Measurements from ENCODE around the gene VSIG8. TPM values are rescaled to one million over a fixed set of nuclear protein-coding genes. Genes with fewer than 3 reads are reported as not detected.

VSIG8 gene
- total and polyA plus RNA-seq, 2 donors (not counting 3 experiments of a cell fraction or from before 2014, with no cell fraction given), result not detected

DNA sequence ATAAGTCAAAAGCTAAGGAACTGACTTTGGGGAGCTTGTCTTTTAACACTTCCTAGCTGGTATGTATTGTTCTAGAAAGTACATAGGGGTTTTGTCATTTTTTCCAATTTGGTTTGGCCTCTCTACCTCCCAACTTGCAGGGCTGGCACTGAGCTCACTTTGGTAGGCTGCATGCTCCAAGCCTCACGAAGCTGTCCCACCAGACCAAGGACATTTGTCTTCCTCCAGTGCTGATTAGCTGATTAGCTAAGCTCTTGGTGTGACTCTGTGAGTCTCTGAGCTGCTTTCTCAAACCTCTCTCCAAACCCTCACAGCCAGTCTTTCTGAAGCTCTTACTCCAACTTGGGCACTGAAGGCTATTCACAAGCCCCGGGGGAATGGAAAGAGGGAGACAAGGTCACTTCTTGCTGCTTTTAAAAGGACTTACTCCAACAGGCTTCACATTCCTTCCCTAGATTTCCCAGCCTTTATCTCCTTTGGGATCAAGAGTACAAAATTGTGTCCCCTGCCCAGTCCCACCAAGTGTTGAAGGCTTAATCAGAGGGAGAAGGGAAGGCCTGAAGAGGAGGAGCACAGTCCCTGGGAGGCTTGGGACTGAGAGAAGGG, 38.4 kb upstream of the VSIG8 start:
- no peaks in the 10 kb centered on the region for H3K27me3 ChIP-seq (ENCODE audit: control insufficient read depth in 2 of 2, insufficient read depth in 2 of 2, low read length in 2 of 2)
- H3K9ac ChIP-seq (replicated peaks; ENCODE audit: extremely low read depth, insufficient read depth, low read length), result no peak overlapping the region
- dilution Hi-C loops (cut with MboI; ENCODE audit: extremely low pct_ligation_motif_present, low sequenced_read_pairs), result no loop called here
- no peaks in the 10 kb centered on the region for H3K79me2 ChIP-seq (ENCODE audit: control insufficient read depth, insufficient read depth, low read length)
- H3K9me3 ChIP-seq (replicated peaks; ENCODE audit: control insufficient read depth, insufficient read depth, low read length), result no peaks in the 10 kb centered on the region
- H4K20me1 ChIP-seq (replicated peaks; ENCODE audit: control insufficient read depth, extremely low read depth, insufficient read depth, low read length), result no peaks in the 10 kb centered on the region
- intact Hi-C loops (cut with micrococcal nuclease), result no loop called here
- no peak overlapping the region for H2AFZ ChIP-seq (ENCODE audit: low read depth, low read length)
- no peaks in the 10 kb centered on the region for H3K9me1 ChIP-seq (replicated peaks; ENCODE audit: control insufficient read depth, extremely low read depth, insufficient read depth, low read length)
- H3K36me3 ChIP-seq (ENCODE audit: control insufficient read depth in 2 of 2, extremely low read depth in 1 of 2, insufficient read depth in 2 of 2, low read length in 2 of 2), result no peaks in the 10 kb centered on the region
- ChIA-PET POLR2A (no interaction called here), CTCF (interaction anchor here (1.0 to 1.7 kb wide), 7 partner anchors 10 to 107 kb away, joined by 3 to 8 read pairs (median 4); partner anchors contain the start of gene IGSF9)
- TF ChIP-seq, protein P1, sequence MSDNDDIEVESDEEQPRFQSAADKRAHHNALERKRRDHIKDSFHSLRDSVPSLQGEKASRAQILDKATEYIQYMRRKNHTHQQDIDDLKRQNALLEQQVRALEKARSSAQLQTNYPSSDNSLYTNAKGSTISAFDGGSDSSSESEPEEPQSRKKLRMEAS (IDR thresholded peaks at IDR 0.05; ENCODE audit: insufficient read depth, insufficient read length), result no peak
- TF ChIP-seq, protein P2, sequence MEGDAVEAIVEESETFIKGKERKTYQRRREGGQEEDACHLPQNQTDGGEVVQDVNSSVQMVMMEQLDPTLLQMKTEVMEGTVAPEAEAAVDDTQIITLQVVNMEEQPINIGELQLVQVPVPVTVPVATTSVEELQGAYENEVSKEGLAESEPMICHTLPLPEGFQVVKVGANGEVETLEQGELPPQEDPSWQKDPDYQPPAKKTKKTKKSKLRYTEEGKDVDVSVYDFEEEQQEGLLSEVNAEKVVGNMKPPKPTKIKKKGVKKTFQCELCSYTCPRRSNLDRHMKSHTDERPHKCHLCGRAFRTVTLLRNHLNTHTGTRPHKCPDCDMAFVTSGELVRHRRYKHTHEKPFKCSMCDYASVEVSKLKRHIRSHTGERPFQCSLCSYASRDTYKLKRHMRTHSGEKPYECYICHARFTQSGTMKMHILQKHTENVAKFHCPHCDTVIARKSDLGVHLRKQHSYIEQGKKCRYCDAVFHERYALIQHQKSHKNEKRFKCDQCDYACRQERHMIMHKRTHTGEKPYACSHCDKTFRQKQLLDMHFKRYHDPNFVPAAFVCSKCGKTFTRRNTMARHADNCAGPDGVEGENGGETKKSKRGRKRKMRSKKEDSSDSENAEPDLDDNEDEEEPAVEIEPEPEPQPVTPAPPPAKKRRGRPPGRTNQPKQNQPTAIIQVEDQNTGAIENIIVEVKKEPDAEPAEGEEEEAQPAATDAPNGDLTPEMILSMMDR (IDR thresholded peaks at IDR 0.05; ENCODE audit: extremely low read depth in 1 of 2, insufficient read depth in 1 of 2, low read depth in 1 of 2, low read length in 2 of 2), result no peak
- no peak for TF ChIP-seq POLR2AphosphoS5 (IDR thresholded peaks at IDR 0.05; ENCODE audit: insufficient read depth, low read depth, low read length)
- TF ChIP-seq FOS (IDR thresholded peaks at IDR 0.05; ENCODE audit: borderline replicate concordance, insufficient read depth, low read length), result no peak
- TF ChIP-seq GATA2 (IDR thresholded peaks at IDR 0.05; ENCODE audit: insufficient read depth, insufficient read length, low read depth, low read length), result no peak
- no peak for TF ChIP-seq POLR2A (IDR thresholded peaks at IDR 0.05; ENCODE audit: low read depth, low read length)
- no peak overlapping the region for H3K4me3 ChIP-seq (replicated peaks in 1 of 3; ENCODE audit: insufficient read depth in 1 of 3, low read depth in 1 of 3, low read length in 3 of 3)
- DNase-seq (ENCODE audit: low read depth, low spot score) (no peak), FAIRE-seq (no peak)
- H3K4me2 ChIP-seq (ENCODE audit: insufficient read depth, low read length), result no peak overlapping the region
- no TSS peak for BruUV-seq (replicated peaks)
- no peaks in the 10 kb centered on the region for H3K4me1 ChIP-seq (ENCODE audit: control insufficient read depth, extremely low read depth, insufficient read depth, low read length)
- H3K27ac ChIP-seq (ENCODE audit: insufficient read depth, low read depth, low read length), result no peak overlapping the region
